Ammon's horn (tissue), 1 donor: ENCODE measurements around the gene TMEM184B.
"Not testable (repeated sequence)": the region's sequence is repeated elsewhere in the genome, so short reads cannot be mapped to it uniquely, and the experiment has no call there.

Experiments
- DNase-seq: peaks from one replicate; pipeline ENCODE4 v3.0.0-alpha.2; 2016; ENCODE audit warnings: low spot score

The TMEM184B gene

DNA sequence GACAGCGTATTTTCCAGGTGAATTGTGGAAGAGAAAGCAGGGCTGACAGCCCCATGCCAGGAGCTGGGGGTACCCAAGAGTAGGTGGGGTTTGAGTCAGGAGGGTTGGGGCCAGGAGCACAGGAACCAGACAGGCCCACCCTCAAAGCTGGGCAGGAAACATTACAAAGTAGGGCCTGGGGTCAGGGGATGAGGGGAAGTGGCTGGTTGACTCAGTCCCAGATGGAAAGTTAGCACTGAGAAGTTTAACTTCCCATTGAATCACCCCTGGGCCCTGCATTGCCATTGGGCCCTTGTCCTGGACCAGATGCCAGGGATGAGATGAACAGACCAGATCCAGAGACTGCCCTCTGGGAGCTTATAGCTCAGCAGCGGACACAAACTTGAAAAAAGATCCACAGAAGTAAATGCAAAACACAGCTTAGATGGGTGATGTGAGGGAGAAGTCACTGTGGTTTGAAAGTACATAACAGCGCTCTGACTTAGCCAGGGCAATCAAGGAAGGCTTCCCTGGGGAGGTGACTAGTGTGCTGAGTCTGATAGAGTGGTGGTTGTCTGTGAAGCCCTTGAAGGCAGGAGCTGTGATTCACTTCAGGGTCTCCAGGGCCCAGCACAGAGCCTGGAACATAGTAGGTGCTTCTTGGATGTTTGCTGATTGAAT, 68.8 kb downstream of the TMEM184B start:
- no peak for DNase-seq

DNA sequence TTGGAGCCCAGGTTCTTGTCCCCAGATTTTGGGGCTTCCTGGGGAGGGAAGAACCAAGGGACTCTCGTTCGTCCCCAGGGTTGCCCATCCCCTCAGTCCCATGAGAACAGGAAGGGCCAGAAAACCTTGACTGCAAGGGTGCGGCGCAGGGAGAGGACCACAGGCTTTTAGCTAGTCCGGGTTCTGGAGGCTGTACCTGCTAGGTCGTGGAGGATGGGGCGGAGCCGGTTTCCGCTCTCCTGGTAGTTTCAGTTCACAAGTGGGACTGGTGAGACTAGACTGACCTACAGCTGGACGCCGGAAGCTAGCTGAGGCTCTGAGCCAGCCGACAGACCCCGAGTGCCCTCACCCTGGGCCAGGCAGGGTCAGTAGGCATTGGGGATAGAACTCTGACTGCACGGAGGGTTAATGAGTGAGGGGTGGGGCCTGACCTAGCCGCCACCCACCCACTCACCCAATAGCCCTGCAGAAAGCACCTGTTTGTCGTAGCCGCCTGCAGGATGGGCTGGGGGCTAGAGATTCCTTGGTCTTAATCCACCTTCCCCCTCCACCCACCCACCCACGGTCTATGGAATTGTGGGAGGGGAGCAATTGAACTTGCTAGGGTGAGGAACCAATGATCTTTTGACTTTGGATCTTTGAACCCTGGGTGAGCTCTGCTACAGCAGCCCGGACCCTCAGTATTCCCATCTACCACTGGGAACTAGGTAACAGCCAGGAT, 69.6 kb downstream of the TMEM184B start:
- DNase-seq = no peak

DNA sequence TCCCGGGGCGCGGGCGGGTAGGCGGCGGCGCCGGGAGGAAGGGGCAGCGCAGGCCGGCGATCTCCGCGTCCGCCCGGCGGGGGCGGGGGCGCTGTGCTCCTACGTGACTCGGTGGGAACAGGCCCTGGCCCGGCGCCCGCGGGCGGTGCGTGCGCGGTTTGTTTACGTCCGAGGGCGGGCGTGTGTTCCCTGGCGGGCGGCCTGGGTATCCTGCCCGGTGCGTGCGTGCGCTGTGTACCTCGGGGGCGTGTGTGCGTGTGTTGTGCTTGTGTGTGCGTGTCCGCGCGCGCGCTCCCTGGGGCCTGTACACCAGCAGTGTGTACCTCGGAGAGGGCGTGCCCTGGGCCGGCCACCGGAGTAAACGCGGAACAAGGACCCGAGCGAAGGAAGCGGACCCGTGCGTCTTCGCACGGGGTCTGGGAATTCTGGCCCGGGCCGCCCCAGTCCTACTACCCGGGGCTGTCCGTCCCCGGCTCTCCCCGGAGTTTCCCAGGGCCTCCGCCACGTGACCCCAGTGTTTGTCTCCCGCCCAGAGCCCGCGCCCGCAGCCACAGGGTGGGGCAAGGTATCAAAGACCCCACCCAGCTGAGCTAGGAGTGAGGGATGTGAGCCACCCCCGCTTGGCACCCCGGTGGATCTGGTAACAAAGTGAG, 70.2 kb downstream of the TMEM184B start:
- DNase-seq = peak; percentile 47

DNA sequence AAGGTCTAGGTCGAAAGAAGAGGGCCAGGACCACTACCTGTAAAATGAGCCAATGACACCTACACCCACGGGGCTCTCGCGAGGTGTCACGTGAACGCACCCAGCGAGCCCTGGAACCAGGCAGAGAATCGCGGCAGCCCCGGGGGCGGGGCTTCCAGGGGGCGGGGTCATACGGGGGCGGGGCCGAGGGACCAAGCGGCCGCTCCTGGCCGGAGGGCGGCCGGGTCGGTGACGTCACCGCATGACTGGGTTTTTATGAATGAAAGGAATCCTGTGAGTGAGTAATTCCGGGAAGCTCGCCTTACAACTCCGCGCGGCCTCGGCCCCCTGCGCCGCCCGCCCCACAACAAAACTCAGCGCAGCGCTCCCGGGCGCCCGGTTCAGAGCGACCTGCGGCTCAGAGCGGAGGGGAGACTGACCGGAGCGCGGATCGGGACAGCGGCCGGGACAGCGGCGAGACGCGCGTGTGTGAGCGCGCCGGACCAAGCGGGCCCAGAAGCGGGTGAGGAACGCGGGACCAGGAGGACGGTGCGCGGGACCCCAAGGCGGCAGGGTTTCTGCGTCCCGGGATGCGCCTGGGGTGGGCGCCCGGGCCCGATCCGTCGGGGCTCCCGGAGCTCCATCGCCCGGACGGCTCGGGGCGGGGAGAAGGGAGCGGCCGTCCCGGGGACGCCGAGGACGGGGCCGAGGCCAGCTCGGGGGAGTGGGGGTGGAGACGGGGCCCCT, 70.9 kb downstream of the TMEM184B start, which contains the start of gene MAFF:
Gene MAFF (plus strand): TSS at position 284 of the 726 bp plus-strand sequence. CDS start 11,860 bp downstream, outside the sequence.
- peak; percentile 93 for DNase-seq

DNA sequence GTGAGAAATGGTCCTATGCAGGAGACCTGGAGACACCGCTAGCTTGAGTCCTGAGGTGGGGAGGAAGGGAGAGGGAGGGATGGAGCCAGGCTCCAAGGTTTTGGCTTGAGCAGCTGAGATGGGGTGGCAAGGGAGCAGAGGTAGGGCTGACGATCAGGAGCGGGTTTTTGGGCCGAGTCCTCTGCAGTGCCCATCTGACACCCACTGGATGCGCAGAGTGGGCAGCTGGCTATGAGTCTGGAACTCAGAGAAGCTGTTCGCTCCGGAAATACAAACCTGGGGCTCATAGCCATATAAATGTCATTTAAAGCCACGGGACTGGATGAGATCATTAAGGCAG, 71.5 kb downstream of the TMEM184B start:
- DNase-seq = no peak

DNA sequence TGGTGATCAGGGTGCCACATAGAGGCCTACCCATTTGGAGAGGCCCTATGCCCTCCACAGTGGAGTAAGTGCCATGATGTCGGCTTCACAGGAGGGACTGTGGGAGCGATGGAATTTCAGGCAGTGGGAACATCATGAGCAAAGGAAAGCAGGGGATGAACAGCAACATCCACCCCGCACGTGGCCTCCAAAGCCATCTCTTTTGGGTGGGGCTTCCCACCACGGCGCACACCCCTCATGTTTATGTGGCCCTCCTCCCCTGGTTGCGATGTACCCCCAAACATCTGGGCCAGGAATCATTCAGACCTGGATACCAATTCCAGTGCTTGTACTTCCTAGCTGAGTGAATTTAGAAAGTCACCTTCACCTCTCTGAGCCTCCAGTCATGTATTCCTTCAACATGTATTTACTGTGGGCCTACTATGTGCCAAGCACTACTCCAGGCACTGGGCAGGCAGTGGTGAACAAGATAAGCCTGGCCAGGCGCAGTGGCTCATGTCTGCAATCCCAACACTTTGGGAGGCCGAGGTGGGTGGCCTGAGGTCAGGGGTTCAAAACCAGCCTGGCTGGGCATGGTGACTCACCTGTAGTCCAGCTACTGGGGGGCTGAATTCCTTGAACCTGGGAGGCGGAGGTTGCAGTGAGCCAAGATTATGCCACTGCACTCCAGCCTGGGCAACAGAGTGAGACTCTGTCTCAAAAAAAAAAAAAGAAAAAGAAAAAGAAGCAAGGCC, 72.8 kb downstream of the TMEM184B start:
- DNase-seq = no peak

DNA sequence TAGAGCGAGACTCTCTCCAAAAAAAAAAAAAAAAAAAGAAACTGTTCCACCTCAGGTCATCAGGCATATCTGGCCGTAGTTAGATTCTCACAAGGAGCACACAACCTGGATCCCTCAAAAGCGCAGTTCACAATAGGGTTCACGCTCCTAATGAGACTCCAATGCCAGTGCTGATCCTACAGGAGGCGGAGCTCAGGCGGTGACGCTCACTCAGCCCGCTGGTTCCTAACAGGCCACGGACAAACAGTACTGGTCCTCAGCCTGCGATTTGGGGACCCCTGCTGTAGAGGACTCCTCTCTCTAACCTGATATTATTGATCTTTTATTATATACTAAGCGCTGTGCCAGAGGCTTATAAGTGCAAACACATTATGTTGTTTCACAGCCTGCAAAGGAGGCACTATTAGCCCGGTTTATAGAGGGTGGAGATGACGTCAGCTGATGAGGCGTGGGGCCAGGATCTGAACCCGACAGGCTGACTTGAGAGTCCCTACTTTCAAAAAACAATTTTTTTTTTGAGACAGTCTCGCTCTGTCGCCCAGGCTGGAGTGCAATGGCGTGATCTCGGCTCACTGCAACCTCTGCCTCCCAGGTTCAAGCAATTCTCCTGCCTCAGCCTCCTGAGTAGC, 75.9 kb downstream of the TMEM184B start:
- DNase-seq = no peak

DNA sequence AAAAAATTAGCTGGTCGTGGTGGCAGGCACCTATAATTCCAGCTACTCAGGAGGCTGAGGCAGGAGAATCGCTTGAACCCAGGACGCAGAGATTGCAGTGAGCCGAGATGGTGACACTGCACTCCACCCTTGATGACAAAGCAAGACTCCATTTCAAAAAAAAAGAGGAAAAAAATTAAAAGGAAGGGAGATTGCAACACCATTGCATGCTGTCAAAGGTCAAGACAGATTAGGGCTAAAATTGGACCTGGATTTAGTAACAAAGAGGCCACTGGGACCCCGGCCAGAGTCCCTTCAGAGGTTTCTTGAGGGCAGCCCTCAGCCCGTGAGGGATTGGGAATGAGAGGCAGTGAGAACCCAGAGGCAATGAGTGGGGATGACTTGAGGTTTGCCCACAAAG, 79.2 kb downstream of the TMEM184B start:
- no peak for DNase-seq

DNA sequence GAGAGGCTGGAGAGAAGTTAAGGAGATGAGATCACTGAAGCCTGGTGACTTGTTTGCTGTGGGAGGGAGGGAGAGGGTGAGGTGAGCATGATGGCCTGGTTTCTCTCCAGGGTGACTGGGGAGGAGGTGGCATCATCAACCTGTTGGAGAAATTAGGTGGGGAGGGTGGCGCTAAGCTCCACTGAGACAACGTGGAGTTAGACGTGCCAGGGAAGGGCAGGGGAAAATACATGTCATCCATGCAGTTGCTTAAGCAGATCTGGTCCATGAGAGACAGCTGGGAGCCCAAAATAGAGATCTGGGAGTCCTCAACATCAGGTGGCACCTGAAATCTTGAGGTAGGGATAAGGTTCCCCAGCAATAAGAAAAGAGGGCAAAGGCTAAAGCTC, 80.3 kb downstream of the TMEM184B start:
- no peak for DNase-seq

DNA sequence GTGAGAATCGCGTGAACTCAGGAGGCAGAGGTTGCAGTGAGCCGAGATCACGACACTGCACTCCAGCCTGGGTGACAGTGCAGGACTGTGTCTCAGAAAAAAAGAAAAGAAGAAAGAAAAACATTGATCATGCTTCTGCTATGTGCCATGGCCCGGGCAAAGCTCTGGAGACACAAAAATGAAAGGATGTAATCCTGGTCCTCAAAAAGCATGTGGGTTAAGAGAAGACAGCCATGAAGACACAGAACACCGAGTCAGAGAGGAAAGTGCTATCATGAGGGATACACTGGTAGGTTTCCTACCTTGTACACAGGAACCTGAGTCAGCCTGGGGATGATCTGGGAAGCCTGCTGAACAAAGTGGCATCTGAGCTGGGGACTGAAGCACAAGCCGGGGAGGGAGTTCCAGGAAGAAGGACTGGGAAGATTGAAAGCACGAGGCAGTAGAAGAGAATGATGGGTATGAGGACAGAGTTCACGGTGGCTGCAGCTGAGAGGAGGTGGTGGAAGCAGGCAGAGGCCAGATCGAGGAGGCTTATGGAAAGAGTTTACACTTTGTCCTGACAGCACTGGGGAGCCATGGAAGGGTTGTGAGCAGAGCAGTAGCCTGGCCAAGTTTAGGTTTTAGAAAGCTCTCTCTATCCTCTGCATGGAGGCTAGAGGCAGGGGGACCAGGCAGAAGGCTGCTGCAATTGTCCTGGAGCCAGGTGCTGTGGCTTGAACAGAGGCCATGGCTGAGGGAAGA, 80.9 kb downstream of the TMEM184B start:
- DNase-seq = no peak

DNA sequence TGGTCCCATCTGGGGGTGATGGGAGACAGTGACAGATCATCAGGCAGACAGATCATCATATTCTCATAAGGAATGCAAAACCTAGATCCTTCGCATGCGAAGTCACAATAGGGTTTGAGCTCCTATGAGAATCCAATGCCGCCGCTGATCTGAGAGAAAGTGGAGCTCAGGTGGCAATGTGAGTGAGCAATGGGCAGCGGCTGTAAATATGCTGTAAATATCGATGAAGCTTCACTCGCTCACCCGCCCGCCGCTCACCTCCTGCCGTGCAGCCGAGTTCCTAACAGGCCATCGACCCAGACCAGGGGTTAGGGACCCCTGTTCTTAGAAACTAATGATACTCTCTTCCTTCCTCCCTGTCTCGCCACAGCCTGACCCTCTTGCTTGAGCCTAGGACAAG, 81.8 kb downstream of the TMEM184B start:
- no peak for DNase-seq

DNA sequence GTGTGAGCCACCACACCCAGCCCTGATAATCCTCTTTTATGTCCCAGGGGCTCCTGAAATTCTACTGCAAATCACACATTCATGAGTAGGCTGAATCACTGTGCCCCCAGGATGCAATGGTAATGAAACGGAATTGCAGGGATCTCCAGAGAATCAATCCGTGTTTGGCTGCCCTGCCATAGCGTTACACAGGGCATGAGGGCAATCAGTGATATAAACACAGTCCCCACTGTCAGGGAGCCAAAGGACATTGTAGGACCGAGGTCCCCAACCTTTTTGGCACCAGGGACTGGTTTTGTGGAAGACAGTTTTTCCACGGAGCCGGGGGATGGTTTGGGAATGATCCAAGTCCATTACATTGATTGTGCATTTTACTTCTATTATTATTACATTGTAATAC, 82.2 kb downstream of the TMEM184B start:
- no peak for DNase-seq

DNA sequence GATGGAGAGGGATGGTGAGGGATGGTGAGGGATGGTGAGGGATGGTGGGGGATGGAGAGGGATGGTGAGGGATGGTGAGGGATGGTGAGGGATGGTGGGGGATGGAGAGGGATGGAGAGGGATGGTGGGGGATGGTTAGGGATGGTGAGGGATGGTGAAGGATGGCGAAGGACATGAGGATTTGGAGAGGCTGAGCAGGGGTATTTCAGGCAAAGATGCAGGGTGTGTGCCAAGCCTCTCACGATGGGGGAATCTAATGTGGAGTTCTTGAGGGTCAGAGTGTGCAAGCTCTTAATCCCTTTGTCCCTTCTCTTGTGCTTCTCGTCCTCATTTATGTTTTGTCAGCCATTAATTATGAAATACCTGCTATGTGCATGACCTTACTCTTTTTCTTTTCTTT, 83.7 kb downstream of the TMEM184B start:
- DNase-seq = no peak

DNA sequence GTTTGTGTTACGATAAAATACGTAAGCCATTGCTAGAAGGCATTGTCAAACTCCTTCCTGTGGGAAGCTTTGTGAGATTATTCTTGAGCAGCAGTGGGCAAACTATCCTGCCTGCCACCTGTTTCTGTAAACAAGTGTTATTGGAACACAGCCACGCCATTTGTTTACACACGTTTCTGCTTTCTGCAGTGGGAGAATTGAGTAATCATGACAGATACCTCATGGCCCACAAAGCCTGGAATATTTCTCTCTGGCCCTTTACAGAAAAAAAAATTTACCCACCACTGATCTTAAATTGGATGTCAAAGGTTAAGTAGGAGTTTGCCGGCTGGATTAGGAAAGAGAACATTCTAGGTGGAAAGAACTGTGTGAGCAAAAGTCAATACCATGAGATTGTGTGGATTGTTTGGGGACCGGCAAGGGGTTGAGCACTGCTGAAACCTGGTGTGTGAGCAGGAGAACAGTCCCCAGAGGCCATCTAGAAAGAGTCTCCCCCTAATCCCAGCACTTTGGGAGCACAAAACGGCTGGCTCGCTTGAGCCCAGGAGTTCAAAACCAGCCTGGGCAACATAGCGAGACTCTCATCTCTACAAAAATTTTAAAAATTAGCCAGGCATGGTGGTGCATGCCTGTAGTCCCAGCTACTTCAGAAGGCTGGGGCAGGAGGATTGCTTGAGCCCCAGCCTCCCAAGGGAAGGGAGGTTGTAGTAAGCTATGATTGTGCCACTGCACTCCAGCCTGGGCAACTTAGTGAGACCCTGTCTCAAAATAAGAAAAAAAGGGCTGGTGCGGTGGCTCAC, 85.2 kb downstream of the TMEM184B start:
- DNase-seq = no peak

DNA sequence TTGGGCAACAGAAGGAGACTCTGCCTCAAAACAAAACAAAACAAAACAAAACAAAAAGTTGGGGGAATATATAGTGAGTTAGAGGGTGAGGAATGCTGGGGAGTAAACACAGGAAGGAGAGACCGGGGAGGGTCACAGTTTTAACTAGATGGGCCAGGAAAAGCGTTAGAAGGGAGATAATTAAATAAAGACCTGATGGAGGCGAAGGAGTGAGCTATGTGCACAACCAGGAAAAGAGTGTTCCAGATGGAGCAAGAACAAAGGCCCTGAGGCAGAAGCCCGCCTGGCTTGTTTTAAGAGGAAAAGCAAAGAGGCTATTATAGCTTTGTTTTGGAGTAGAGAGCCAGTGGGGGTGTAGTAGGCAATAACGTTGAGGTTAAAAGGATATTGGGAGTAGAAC, 86.4 kb downstream of the TMEM184B start:
- DNase-seq = no peak

DNA sequence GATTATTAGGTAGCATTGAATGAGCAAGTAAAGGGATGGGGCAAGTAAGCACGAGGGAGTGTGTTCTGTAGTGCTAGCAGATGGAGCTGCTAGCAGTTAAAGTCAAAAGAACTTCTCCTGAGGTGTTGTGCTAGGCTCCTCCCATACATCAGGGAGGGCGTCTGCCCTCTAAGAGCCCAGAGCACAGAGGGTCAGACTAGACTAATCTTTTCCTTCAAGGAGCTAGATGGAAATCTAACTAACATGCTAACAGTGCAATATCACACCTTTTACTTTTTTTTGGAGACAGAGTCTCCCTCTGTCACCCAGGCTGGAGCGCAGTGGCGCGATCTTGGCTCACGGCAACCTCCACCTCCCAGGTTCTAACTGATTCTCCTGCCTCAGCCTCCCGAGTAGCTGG, 88.0 kb downstream of the TMEM184B start:
- no peak for DNase-seq

DNA sequence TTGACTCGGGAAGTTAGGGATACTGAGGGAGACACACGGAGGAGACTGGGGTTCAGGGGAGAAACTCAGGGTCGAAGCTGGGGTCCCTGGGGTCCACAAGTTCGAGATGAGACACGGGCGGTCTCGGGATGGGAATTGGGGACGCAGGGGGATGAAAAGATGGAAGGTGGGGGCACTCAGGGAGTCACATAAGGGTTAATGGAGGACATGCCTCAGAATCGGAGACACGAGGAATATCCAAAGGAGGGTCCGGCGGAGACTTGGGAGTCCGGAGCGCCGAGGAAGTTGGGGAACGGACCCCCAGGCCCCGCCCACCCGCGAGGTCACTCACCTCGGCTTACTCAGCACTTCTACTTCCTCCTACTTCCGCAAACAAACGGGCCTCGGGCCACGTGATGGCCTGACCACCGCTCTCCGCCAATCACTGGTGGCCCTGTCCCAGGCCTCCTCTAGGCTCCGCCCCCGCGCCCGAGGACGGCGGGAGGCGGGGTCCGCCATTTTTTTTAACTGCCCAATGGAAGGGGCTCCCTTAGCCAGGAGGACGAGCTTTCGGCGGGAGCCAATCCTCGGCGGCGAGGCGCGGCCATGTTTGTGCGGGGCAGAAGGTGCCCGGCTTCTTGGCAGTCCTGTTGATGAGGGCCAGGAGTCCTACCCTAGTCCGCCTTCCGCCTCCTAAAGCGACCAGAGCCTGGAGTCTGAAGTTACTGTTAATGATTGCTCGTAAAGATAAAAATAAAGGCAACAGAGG, 91.2 kb downstream of the TMEM184B start, which contains the start of gene PLA2G6:
Gene PLA2G6 (minus strand): TSS at position 378 of the 748 bp plus-strand sequence. CDS start 12,404 bp downstream, outside the sequence.
- DNase-seq = peak; percentile 98

DNA sequence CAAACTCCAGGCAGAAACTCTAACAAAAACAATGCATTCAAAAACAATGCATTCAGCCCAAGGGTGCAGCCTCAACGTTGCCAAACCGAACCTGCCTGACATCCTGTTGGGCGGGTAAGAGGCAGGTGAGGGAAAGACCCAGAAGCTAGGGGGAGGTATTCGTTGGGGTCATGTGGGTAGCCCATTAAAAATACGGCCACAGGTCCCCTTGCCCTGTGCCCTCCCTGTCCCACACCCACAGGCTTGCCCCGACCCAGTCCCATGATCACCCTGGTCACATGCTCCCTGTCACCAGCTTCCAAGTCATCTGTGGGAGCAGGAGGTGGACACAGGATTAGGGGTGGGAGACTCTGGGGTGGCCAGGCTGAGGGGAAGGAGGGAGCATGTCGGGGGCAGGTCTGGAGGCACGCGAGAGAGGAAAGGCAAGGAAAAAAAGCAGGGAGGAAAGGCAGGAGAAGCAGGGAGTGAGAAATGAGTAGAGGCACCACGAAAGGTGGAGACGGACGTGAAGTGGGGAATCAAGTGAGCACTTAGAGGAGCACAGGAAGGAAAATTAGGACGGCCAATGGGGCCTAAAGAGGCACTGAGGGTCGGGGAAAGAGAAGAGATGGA, 91.9 kb downstream of the TMEM184B start:
- peak; percentile 72 for DNase-seq

DNA sequence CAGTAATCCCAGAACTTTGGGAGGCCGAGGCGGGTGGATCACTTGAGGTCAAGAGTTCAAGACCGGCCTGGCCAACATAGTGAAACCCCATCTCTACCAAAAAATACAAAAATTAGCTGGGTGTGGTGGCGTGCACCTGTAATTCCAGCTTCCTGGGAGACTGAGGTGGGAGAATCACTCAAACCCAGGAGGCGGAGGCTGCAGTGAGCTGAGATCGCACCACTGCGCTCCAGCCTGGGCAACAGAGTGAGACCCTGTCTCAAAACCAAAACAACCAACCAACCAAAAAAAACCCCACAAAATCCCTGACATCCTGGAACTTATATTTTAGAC, 94.2 kb downstream of the TMEM184B start:
- DNase-seq = not testable (repeated sequence)
